Measurements from ENCODE around the gene TTC21A. TPM values are rescaled to one million over a fixed set of nuclear protein-coding genes. Genes with fewer than 3 reads are reported as not detected.

Gene TTC21A
- total RNA-seq, 1 experiment from 2014 or later: 7.7 TPM

Small RNA genes lying within 50 kb of the gene (microRNA-seq; reads per million reads assigned to microRNA genes)
- gene MIR6822 (ENCODE audit: unreplicated experiment): 1.6 reads per million

Other genes starting within 250 kb of the TTC21A start
- gene SCN11A, start 55.7 kb upstream of the TTC21A start, total RNA-seq (2021; ENCODE audit: unreplicated experiment): not detected
- gene WDR48, start 55.7 kb upstream of the TTC21A start, total RNA-seq (2021; ENCODE audit: unreplicated experiment): 15.7 TPM
- gene GORASP1, start 53 bp upstream of the TTC21A start, total RNA-seq (2021; ENCODE audit: unreplicated experiment): 39.4 TPM
- 4.5 TPM for gene CSRNP1, start 45.9 kb downstream of the TTC21A start, total RNA-seq (2021; ENCODE audit: unreplicated experiment)
- not detected for gene XIRP1, start 84.9 kb downstream of the TTC21A start, total RNA-seq (2021; ENCODE audit: unreplicated experiment)
- gene CX3CR1, start 172.4 kb downstream of the TTC21A start, total RNA-seq (2021; ENCODE audit: unreplicated experiment): not detected
- not detected for gene CCR8, start 222.0 kb downstream of the TTC21A start, total RNA-seq (2021; ENCODE audit: unreplicated experiment)

Data from Panc1 (cell line).